Bronchial epithelial cell (primary cell): Measurements from ENCODE around the gene HMCN1. TPM values are rescaled to one million over a fixed set of nuclear protein-coding genes. Genes with fewer than 3 reads are reported as not detected.

Experiments
- DNase-seq: peaks from one replicate; pipeline ENCODE4 v3.0.0-alpha.2; 2010; ENCODE audit warnings: low read depth
- FAIRE-seq: peaks from 2 replicates; lab custom pipeline; 2011; peaks lifted over from hg19 to GRCh38; lab: Jason Lieb, UNC
- H3K27me3 ChIP-seq: 2 replicates; pipeline ENCODE4 v1.5.1; 2011; ENCODE audit warnings: low read length; ENCODE audit not compliant: control insufficient read depth, insufficient read depth
- H3K36me3 ChIP-seq: 2 replicates; pipeline ENCODE4 v1.5.1; 2011; ENCODE audit warnings: low read length; ENCODE audit not compliant: control insufficient read depth, insufficient read depth
- H3K4me3 ChIP-seq: 2 replicates; pipeline ENCODE4 v1.5.1; 2011; ENCODE audit warnings: mild to moderate bottlenecking, low read depth, low read length, control low read depth
- total RNA-seq: library from RNA; depleted of rRNA; stranded (reverse); fragments of >200 nt; gene quantifications from 2 replicates; pipeline ENCODE4 v1.2.1, GENCODE V29; 2014
- TF ChIP-seq, protein P1 (sequence below): IDR thresholded peaks from 2 replicates; pipeline ENCODE4 v1.5.1; 2011; ENCODE audit warnings: mild to moderate bottlenecking, moderate library complexity, low read length, control low read depth, inconsistent platforms; ENCODE audit not compliant: insufficient read depth, severe bottlenecking

Gene HMCN1
- total RNA-seq, 1 donor from 2014 or later, result 1.1 TPM

GRCh38 chr1:186086583-186086982, 352.4 kb downstream of the HMCN1 start:
- DNase-seq, result no peak
- H3K4me3 ChIP-seq, result no peak overlapping the region
- H3K27me3 ChIP-seq, result no peaks in the 10 kb centered on the region
- no peak for FAIRE-seq
- no peaks in the 10 kb centered on the region for H3K36me3 ChIP-seq
- TF ChIP-seq, protein P1, sequence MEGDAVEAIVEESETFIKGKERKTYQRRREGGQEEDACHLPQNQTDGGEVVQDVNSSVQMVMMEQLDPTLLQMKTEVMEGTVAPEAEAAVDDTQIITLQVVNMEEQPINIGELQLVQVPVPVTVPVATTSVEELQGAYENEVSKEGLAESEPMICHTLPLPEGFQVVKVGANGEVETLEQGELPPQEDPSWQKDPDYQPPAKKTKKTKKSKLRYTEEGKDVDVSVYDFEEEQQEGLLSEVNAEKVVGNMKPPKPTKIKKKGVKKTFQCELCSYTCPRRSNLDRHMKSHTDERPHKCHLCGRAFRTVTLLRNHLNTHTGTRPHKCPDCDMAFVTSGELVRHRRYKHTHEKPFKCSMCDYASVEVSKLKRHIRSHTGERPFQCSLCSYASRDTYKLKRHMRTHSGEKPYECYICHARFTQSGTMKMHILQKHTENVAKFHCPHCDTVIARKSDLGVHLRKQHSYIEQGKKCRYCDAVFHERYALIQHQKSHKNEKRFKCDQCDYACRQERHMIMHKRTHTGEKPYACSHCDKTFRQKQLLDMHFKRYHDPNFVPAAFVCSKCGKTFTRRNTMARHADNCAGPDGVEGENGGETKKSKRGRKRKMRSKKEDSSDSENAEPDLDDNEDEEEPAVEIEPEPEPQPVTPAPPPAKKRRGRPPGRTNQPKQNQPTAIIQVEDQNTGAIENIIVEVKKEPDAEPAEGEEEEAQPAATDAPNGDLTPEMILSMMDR, result no peak

DNA sequence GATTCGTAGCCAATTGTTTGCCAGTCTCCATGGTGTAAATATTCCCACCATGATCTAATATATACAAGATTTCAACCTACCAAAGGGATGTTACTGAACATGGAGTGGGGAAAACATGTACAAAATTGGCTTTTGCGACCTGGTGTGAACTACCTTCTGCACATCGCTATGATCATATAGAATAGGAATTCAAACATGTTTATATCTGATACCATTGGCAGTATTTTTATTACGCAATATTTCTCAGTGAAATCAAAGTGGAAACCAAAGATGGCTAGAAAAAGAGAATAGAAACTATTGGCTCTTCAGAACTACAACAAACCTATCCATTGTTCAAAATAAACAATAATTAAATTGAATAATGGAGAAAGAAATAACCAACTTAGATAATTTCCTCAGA, 355.7 kb downstream of the HMCN1 start:
- Histone ChIP-seq H3K4me3 (no peak overlapping the region), H3K36me3 (no peaks in the 10 kb centered on the region), H3K27me3 (no peaks in the 10 kb centered on the region)
- FAIRE-seq, result no peak
- DNase-seq, result peak; percentile 34
- TF ChIP-seq, protein P1, result no peak

- FAIRE-seq, result no peak
- TF ChIP-seq, protein P1, result no peak
- Histone ChIP-seq H3K4me3 (no peak overlapping the region), H3K27me3 (no peaks in the 10 kb centered on the region), H3K36me3 (no peaks in the 10 kb centered on the region)
- DNase-seq, result no peak
Measured at GRCh38 chr1:186091222-186091720, 357.1 kb downstream of the HMCN1 start.

DNA sequence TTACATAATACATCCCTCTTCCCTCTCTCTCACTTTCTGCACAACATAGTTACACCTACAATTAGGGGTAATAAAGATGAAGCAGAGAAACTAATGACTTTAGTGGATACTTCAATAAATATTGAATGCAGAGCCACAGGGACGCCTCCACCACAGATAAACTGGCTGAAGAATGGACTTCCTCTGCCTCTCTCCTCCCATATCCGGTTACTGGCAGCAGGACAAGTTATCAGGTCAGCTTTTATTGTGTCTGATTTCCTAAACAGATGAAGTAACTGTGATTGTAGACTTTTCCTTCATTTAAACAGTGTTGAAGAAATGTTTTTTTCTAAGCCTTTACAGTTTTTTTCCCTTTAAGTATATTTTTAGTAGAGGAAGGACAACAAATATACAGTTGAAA, 359.2 kb downstream of the HMCN1 start:
- TF ChIP-seq, protein P1, result no peak
- Histone ChIP-seq H3K4me3 (no peak overlapping the region), H3K27me3 (no peaks in the 10 kb centered on the region), H3K36me3 (no peaks in the 10 kb centered on the region)
- DNase-seq, result no peak
- no peak for FAIRE-seq

GRCh38 chr1:186094172-186094571, 360.0 kb downstream of the HMCN1 start:
- TF ChIP-seq, protein P1, result no peak
- peak; percentile 82 for DNase-seq
- Histone ChIP-seq H3K4me3 (no peak overlapping the region), H3K27me3 (no peaks in the 10 kb centered on the region), H3K36me3 (no peaks in the 10 kb centered on the region)
- FAIRE-seq, result no peak
